ENCODE measurements around the gene FBXL20.
"Not testable (repeated sequence)": the region's sequence is repeated elsewhere in the genome, so short reads cannot be mapped to it uniquely, and the experiment has no call there.

Gene FBXL20

DNA sequence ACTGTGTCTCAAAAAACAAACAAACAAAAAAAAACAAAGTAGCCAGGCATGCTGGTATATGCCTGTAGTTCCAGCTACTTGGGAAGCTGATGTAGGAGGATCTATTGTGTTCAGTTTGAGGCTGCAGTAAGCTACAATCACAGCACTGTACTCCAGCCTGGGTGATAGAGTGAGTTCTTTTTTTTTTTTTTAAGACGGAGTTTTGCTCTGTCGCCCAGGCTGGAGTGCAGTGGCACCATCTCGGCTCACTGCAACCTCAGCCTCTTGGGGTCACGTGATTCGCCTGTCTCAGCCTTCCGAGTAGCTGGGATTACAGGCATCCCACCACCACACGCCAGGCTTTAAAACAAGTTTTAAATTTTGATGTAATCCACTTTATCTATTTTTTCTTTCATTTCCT is 95.4 kb downstream of the FBXL20 start:
- H3K9ac ChIP-seq (ENCODE audit: low read length): no peak overlapping the region
- no peak overlapping the region for H3K4ac ChIP-seq (ENCODE audit: low read depth, low read length)
- peaks cover 0 to 3% of the 10 kb centered on the region in 2 experiments for H3K36me3 ChIP-seq (ENCODE audit: control insufficient read depth in 1 of 2, insufficient read depth in 2 of 2, low read length in 2 of 2)
- H3K9me3 ChIP-seq (ENCODE audit: insufficient read depth, low read depth, low read length): no peaks in the 10 kb centered on the region
- H3K27me3 ChIP-seq (ENCODE audit: insufficient read depth, low read length): no peaks in the 10 kb centered on the region
- no peak overlapping the region for H3K18ac ChIP-seq (ENCODE audit: low read length)
- no peaks in the 10 kb centered on the region for H3K79me2 ChIP-seq (ENCODE audit: control insufficient read depth, insufficient read depth, low read length, poor library complexity)
- H4K8ac ChIP-seq (ENCODE audit: low read depth, low read length): no peak overlapping the region
- no peak overlapping the region for H4K12ac ChIP-seq (ENCODE audit: low read depth, low read length)
- no peak overlapping the region for H2BK120ac ChIP-seq (ENCODE audit: insufficient read depth, low read length, poor library complexity)
- H3K79me1 ChIP-seq (ENCODE audit: low read length): no peaks in the 10 kb centered on the region
- no peaks in the 10 kb centered on the region for H3K4me1 ChIP-seq (ENCODE audit: control insufficient read depth in 1 of 2, insufficient read depth in 2 of 2, low read length in 2 of 2)
- DNase-seq: no peak
- WGBS (ENCODE audit: extremely low coverage, insufficient coverage, insufficient read length): no CpG with 5 or more reads among the region's 7 CpGs
- H2AK5ac ChIP-seq (ENCODE audit: low read length): no peak overlapping the region
- H3K4me3 ChIP-seq (ENCODE audit: low read depth, low read length): no peak overlapping the region
- no peak overlapping the region for H3K27ac ChIP-seq (ENCODE audit: low read depth, low read length)
- H3K23ac ChIP-seq (ENCODE audit: low read length): no peak overlapping the region
- H2BK12ac ChIP-seq (ENCODE audit: low read length): no peak overlapping the region
- no peak overlapping the region for H2AFZ ChIP-seq (ENCODE audit: insufficient read depth, low read length, poor library complexity)
- H4K91ac ChIP-seq (ENCODE audit: low read depth, low read length): no peak overlapping the region
- H3K4me2 ChIP-seq (ENCODE audit: low read length): no peak overlapping the region
- H3K14ac ChIP-seq (ENCODE audit: low read length): no peak overlapping the region
- H2BK5ac ChIP-seq (ENCODE audit: low read depth, low read length, poor library complexity): no peak overlapping the region

DNA sequence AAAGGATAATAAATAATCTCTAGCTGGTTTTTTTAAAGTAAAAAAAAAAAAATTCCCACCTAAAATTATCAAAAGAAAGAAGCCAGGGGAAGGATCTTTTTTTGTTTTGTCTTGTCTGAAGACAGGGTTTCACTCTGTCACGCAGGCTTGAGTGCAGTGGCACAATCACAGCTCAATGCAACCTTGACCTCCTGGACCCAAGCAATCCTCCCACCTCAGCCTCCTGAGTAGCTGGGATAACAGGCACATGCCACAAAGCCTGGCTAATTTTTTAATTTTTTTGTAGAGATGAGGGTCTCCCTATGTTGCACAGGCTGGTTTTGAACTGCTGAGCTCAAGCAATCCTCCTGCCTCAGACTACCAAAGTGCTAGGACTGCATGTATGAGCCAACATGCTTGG is 97.2 kb downstream of the FBXL20 start:
- Histone ChIP-seq H3K4me2 (ENCODE audit: low read length) (no peak overlapping the region), H3K79me1 (ENCODE audit: low read length) (no peaks in the 10 kb centered on the region), H3K27me3 (ENCODE audit: insufficient read depth, low read length) (no peaks in the 10 kb centered on the region), H3K79me2 (ENCODE audit: control insufficient read depth, insufficient read depth, low read length, poor library complexity) (no peaks in the 10 kb centered on the region), H2AFZ (ENCODE audit: insufficient read depth, low read length, poor library complexity) (no peak overlapping the region), H3K9me3 (ENCODE audit: insufficient read depth, low read depth, low read length) (no peaks in the 10 kb centered on the region), H3K4ac (ENCODE audit: low read depth, low read length) (no peak overlapping the region), H3K4me1 (ENCODE audit: control insufficient read depth in 1 of 2, insufficient read depth in 2 of 2, low read length in 2 of 2) (no peaks in the 10 kb centered on the region), H4K8ac (ENCODE audit: low read depth, low read length) (no peak overlapping the region), H3K14ac (ENCODE audit: low read length) (no peak overlapping the region), H3K23ac (ENCODE audit: low read length) (no peak overlapping the region), H2BK5ac (ENCODE audit: low read depth, low read length, poor library complexity) (no peak overlapping the region), H2AK5ac (ENCODE audit: low read length) (no peak overlapping the region), H4K12ac (ENCODE audit: low read depth, low read length) (no peak overlapping the region), H3K36me3 (ENCODE audit: control insufficient read depth in 1 of 2, insufficient read depth in 2 of 2, low read length in 2 of 2) (peaks cover 0 to 3% of the 10 kb centered on the region in 2 experiments), H4K91ac (ENCODE audit: low read depth, low read length) (no peak overlapping the region), H3K27ac (ENCODE audit: low read depth, low read length) (no peak overlapping the region), H2BK12ac (ENCODE audit: low read length) (no peak overlapping the region), H3K18ac (ENCODE audit: low read length) (no peak overlapping the region), H3K9ac (ENCODE audit: low read length) (no peak overlapping the region), H2BK120ac (ENCODE audit: insufficient read depth, low read length, poor library complexity) (no peak overlapping the region), H3K4me3 (ENCODE audit: low read depth, low read length) (no peak overlapping the region)
- DNase-seq: no peak
- no CpG with 5 or more reads among the region's 1 CpG for WGBS (ENCODE audit: extremely low coverage, insufficient coverage, insufficient read length)

DNA sequence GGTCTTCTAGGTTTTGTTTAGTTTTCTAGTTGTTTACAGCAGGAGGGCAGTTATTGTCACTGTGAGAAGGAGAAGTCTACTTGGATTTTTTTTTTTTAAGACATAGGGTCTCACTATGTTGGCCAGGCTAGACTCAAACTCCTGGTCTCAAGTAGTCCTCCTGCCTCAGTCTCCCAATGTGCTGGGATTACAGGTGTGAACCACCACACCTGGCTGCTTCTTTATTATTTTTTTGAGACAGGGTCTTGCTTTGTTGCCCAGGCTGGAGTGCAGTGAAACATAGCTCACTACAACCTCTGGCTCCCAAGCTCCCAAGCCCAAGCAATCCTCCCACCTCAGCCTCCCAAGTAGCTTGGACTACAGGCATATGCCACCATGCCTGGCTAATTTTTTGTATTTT is 107.4 kb downstream of the FBXL20 start:
- H3K4me3 ChIP-seq (ENCODE audit: low read depth, low read length): no peak overlapping the region
- peaks cover 1 to 6% of the 10 kb centered on the region in 2 experiments for H3K36me3 ChIP-seq (ENCODE audit: control insufficient read depth in 1 of 2, insufficient read depth in 2 of 2, low read length in 2 of 2)
- no peaks in the 10 kb centered on the region for H3K79me2 ChIP-seq (ENCODE audit: control insufficient read depth, insufficient read depth, low read length, poor library complexity)
- H3K79me1 ChIP-seq (ENCODE audit: low read length): no peaks in the 10 kb centered on the region
- no peak overlapping the region for H3K4ac ChIP-seq (ENCODE audit: low read depth, low read length)
- no peak overlapping the region for H3K18ac ChIP-seq (ENCODE audit: low read length)
- H2BK12ac ChIP-seq (ENCODE audit: low read length): no peak overlapping the region
- H2AFZ ChIP-seq (ENCODE audit: insufficient read depth, low read length, poor library complexity): no peak overlapping the region
- H3K14ac ChIP-seq (ENCODE audit: low read length): no peak overlapping the region
- DNase-seq: no peak
- no peak overlapping the region for H3K4me2 ChIP-seq (ENCODE audit: low read length)
- no peaks in the 10 kb centered on the region for H3K9me3 ChIP-seq (ENCODE audit: insufficient read depth, low read depth, low read length)
- no peak overlapping the region for H3K23ac ChIP-seq (ENCODE audit: low read length)
- H4K12ac ChIP-seq (ENCODE audit: low read depth, low read length): no peak overlapping the region
- H3K9ac ChIP-seq (ENCODE audit: low read length): no peak overlapping the region
- no peaks in the 10 kb centered on the region for H3K4me1 ChIP-seq (ENCODE audit: control insufficient read depth in 1 of 2, insufficient read depth in 2 of 2, low read length in 2 of 2)
- no peaks in the 10 kb centered on the region for H3K27me3 ChIP-seq (ENCODE audit: insufficient read depth, low read length)
- H2BK5ac ChIP-seq (ENCODE audit: low read depth, low read length, poor library complexity): no peak overlapping the region
- no peak overlapping the region for H3K27ac ChIP-seq (ENCODE audit: low read depth, low read length)
- H2BK120ac ChIP-seq (ENCODE audit: insufficient read depth, low read length, poor library complexity): no peak overlapping the region
- no peak overlapping the region for H4K8ac ChIP-seq (ENCODE audit: low read depth, low read length)
- H2AK5ac ChIP-seq (ENCODE audit: low read length): no peak overlapping the region
- no peak overlapping the region for H4K91ac ChIP-seq (ENCODE audit: low read depth, low read length)

DNA sequence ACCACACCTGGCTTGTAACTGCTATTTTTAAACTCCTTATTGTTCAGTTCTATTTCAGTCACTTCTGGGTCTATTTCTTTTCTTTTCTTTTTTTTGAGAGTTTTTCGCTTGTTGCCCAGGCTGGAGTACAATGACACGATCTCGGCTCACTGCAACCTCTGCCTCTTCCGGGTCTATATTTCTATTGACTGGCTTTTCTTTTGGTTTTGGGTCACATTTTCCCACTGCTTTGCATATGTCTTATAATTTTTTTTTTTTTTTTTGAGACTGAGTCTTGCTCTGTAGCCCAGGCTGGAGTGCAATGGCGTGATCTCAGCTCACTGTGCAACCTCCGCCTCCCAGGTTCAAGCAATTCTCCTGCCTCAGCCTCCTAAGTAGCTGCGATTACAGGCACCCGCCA is 108.9 kb downstream of the FBXL20 start:
- not testable (repeated sequence) for H3K79me1 ChIP-seq (ENCODE audit: low read length); H3K9me3 ChIP-seq (ENCODE audit: insufficient read depth, low read depth, low read length); H3K4ac ChIP-seq (ENCODE audit: low read depth, low read length); H3K27me3 ChIP-seq (ENCODE audit: insufficient read depth, low read length); H4K8ac ChIP-seq (ENCODE audit: low read depth, low read length); H3K4me2 ChIP-seq (ENCODE audit: low read length); H4K12ac ChIP-seq (ENCODE audit: low read depth, low read length); H2AK5ac ChIP-seq (ENCODE audit: low read length); H3K4me3 ChIP-seq (ENCODE audit: low read depth, low read length); H3K79me2 ChIP-seq (ENCODE audit: control insufficient read depth, insufficient read depth, low read length, poor library complexity); H2BK12ac ChIP-seq (ENCODE audit: low read length); H2BK120ac ChIP-seq (ENCODE audit: insufficient read depth, low read length, poor library complexity); H3K36me3 ChIP-seq (ENCODE audit: control insufficient read depth in 1 of 2, insufficient read depth in 2 of 2, low read length in 2 of 2); H2BK5ac ChIP-seq (ENCODE audit: low read depth, low read length, poor library complexity); H3K27ac ChIP-seq (ENCODE audit: low read depth, low read length); H3K18ac ChIP-seq (ENCODE audit: low read length); DNase-seq; H3K14ac ChIP-seq (ENCODE audit: low read length); H3K4me1 ChIP-seq (ENCODE audit: control insufficient read depth in 1 of 2, insufficient read depth in 2 of 2, low read length in 2 of 2); H3K23ac ChIP-seq (ENCODE audit: low read length); H4K91ac ChIP-seq (ENCODE audit: low read depth, low read length); H3K9ac ChIP-seq (ENCODE audit: low read length); H2AFZ ChIP-seq (ENCODE audit: insufficient read depth, low read length, poor library complexity)
- no CpG with 5 or more reads among the region's 8 CpGs for WGBS (ENCODE audit: extremely low coverage, insufficient coverage, insufficient read length)

DNA sequence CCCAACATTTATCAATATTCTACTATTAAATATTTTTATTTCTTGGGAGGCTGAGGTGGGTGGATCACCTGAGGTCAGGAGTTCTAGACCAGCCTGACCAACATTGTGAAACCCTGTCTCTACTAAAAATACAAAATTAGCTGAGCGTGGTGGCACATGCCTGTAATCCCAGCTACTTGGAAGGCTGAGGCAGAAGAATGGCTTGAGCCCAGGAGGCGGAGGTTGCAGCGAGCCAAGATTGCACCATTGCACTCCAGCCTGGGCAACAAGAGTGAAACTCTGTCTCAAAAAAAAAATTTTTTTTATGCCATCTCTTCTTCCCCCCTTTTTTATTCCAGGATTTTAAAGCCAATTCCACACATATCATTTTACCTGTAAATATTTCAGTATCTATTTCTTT is 114.9 kb downstream of the FBXL20 start:
- not testable (repeated sequence) for H3K4me2 ChIP-seq (ENCODE audit: low read length); H3K27ac ChIP-seq (ENCODE audit: low read depth, low read length); H3K79me2 ChIP-seq (ENCODE audit: control insufficient read depth, insufficient read depth, low read length, poor library complexity); H4K91ac ChIP-seq (ENCODE audit: low read depth, low read length); H2BK5ac ChIP-seq (ENCODE audit: low read depth, low read length, poor library complexity); H2BK12ac ChIP-seq (ENCODE audit: low read length); DNase-seq; H3K36me3 ChIP-seq (ENCODE audit: control insufficient read depth in 1 of 2, insufficient read depth in 2 of 2, low read length in 2 of 2); H3K79me1 ChIP-seq (ENCODE audit: low read length); H2AK5ac ChIP-seq (ENCODE audit: low read length); H3K4me1 ChIP-seq (ENCODE audit: control insufficient read depth in 1 of 2, insufficient read depth in 2 of 2, low read length in 2 of 2); H4K8ac ChIP-seq (ENCODE audit: low read depth, low read length); H2BK120ac ChIP-seq (ENCODE audit: insufficient read depth, low read length, poor library complexity); H3K27me3 ChIP-seq (ENCODE audit: insufficient read depth, low read length); H4K12ac ChIP-seq (ENCODE audit: low read depth, low read length); H3K9me3 ChIP-seq (ENCODE audit: insufficient read depth, low read depth, low read length); H3K14ac ChIP-seq (ENCODE audit: low read length); H3K18ac ChIP-seq (ENCODE audit: low read length); H2AFZ ChIP-seq (ENCODE audit: insufficient read depth, low read length, poor library complexity); H3K9ac ChIP-seq (ENCODE audit: low read length); H3K23ac ChIP-seq (ENCODE audit: low read length); H3K4ac ChIP-seq (ENCODE audit: low read depth, low read length); H3K4me3 ChIP-seq (ENCODE audit: low read depth, low read length)
- WGBS (ENCODE audit: extremely low coverage, insufficient coverage, insufficient read length): no CpG with 5 or more reads among the region's 3 CpGs

Measured in trophoblast cell (in vitro differentiated cells and primary cell).